ENCODE measurements around the gene CDH4. TPM values are rescaled to one million over a fixed set of nuclear protein-coding genes. Genes with fewer than 3 reads are reported as not detected.

CDH4 gene
- polyA plus RNA-seq, 4 donors: 0.09 to 4.1 (median 0.25) TPM

- FAIRE-seq: no peak
- Histone ChIP-seq H3K4me1 (ENCODE audit: control insufficient read depth in 3 of 3, insufficient read depth in 2 of 3, low read depth in 1 of 3, low read length in 2 of 3) (no peaks in the 10 kb centered on the region), H3K4me3 (ENCODE audit: low read depth in 1 of 3, low read length in 3 of 3) (no peak overlapping the region), H3K9me3 (ENCODE audit: control insufficient read depth in 2 of 2, insufficient read depth in 1 of 2, low read depth in 1 of 2, low read length in 1 of 2) (no peaks in the 10 kb centered on the region), H3K27ac (ENCODE audit: low read depth in 1 of 3, low read length in 2 of 3) (no peak overlapping the region), H3K36me3 (ENCODE audit: control insufficient read depth in 3 of 3, insufficient read depth in 2 of 3, low read depth in 1 of 3, low read length in 3 of 3) (no peaks in the 10 kb centered on the region), H3K27me3 (ENCODE audit: control insufficient read depth in 3 of 3, insufficient read depth in 3 of 3, low read length in 3 of 3) (peaks cover 0 to 2% (median 0%) of the 10 kb centered on the region in 3 donors)
- DNase-seq: no peak
- 86 to 92% (median 87%) methylated on average over 5 of the region's 5 CpGs for WGBS, 3 donors
Measured at GRCh38 chr20:61630391-61630650, 378.3 kb downstream of the CDH4 start.

GRCh38 chr20:61630816-61631215, 378.8 kb downstream of the CDH4 start:
- no peak overlapping the region for H3K4me3 ChIP-seq (ENCODE audit: low read depth in 1 of 3, low read length in 3 of 3)
- DNase-seq (no peak), FAIRE-seq (no peak)
- 74 to 82% (median 78%) methylated on average over 10 of the region's 10 CpGs for WGBS, 3 donors
- no peak overlapping the region for H3K27ac ChIP-seq (ENCODE audit: low read depth in 1 of 3, low read length in 2 of 3)
- H3K9me3 ChIP-seq (ENCODE audit: control insufficient read depth in 2 of 2, insufficient read depth in 1 of 2, low read depth in 1 of 2, low read length in 1 of 2): no peaks in the 10 kb centered on the region
- H3K27me3 ChIP-seq (ENCODE audit: control insufficient read depth in 3 of 3, insufficient read depth in 3 of 3, low read length in 3 of 3): peaks cover 0 to 2% (median 0%) of the 10 kb centered on the region in 3 donors
- no peaks in the 10 kb centered on the region for H3K4me1 ChIP-seq (ENCODE audit: control insufficient read depth in 3 of 3, insufficient read depth in 2 of 3, low read depth in 1 of 3, low read length in 2 of 3)
- H3K36me3 ChIP-seq (ENCODE audit: control insufficient read depth in 3 of 3, insufficient read depth in 2 of 3, low read depth in 1 of 3, low read length in 3 of 3): no peaks in the 10 kb centered on the region

- Histone ChIP-seq H3K4me1 (ENCODE audit: control insufficient read depth in 3 of 3, insufficient read depth in 2 of 3, low read depth in 1 of 3, low read length in 2 of 3) (no peaks in the 10 kb centered on the region), H3K4me3 (ENCODE audit: low read depth in 1 of 3, low read length in 3 of 3) (no peak overlapping the region), H3K36me3 (ENCODE audit: control insufficient read depth in 3 of 3, insufficient read depth in 2 of 3, low read depth in 1 of 3, low read length in 3 of 3) (no peaks in the 10 kb centered on the region), H3K27me3 (ENCODE audit: control insufficient read depth in 3 of 3, insufficient read depth in 3 of 3, low read length in 3 of 3) (peaks cover 0 to 2% (median 0%) of the 10 kb centered on the region in 3 donors), H3K27ac (ENCODE audit: low read depth in 1 of 3, low read length in 2 of 3) (no peak overlapping the region), H3K9me3 (ENCODE audit: control insufficient read depth in 2 of 2, insufficient read depth in 1 of 2, low read depth in 1 of 2, low read length in 1 of 2) (no peaks in the 10 kb centered on the region)
- FAIRE-seq: no peak
- 59 to 70% (median 69%) methylated on average over 17 of the region's 17 CpGs for WGBS, 3 donors
- DNase-seq: no peak
Measured at GRCh38 chr20:61631751-61632150, 379.7 kb downstream of the CDH4 start.

GRCh38 chr20:61633004-61633403, 380.9 kb downstream of the CDH4 start:
- no peaks in the 10 kb centered on the region for H3K4me1 ChIP-seq (ENCODE audit: control insufficient read depth in 3 of 3, insufficient read depth in 2 of 3, low read depth in 1 of 3, low read length in 2 of 3)
- no peak for DNase-seq
- H3K27me3 ChIP-seq (ENCODE audit: control insufficient read depth in 3 of 3, insufficient read depth in 3 of 3, low read length in 3 of 3): no peaks in the 10 kb centered on the region
- H3K27ac ChIP-seq (ENCODE audit: low read depth in 1 of 3, low read length in 2 of 3): no peak overlapping the region
- H3K9me3 ChIP-seq (ENCODE audit: control insufficient read depth in 2 of 2, insufficient read depth in 1 of 2, low read depth in 1 of 2, low read length in 1 of 2): no peaks in the 10 kb centered on the region
- no peak overlapping the region for H3K4me3 ChIP-seq (ENCODE audit: low read depth in 1 of 3, low read length in 3 of 3)
- WGBS, 3 donors: 64 to 84% (median 76%) methylated on average over 1 of the region's 1 CpG
- no peak for FAIRE-seq
- H3K36me3 ChIP-seq (ENCODE audit: control insufficient read depth in 3 of 3, insufficient read depth in 2 of 3, low read depth in 1 of 3, low read length in 3 of 3): no peaks in the 10 kb centered on the region

GRCh38 chr20:61634376-61635145, 382.5 kb downstream of the CDH4 start:
- peaks cover 0 to 3% (median 0%) of the 10 kb centered on the region in 3 donors for H3K27me3 ChIP-seq (ENCODE audit: control insufficient read depth in 3 of 3, insufficient read depth in 3 of 3, low read length in 3 of 3)
- no peak overlapping the region for H3K27ac ChIP-seq (ENCODE audit: low read depth in 1 of 3, low read length in 2 of 3)
- FAIRE-seq: no peak
- H3K4me1 ChIP-seq (ENCODE audit: control insufficient read depth in 3 of 3, insufficient read depth in 2 of 3, low read depth in 1 of 3, low read length in 2 of 3): no peaks in the 10 kb centered on the region
- WGBS, 3 donors: 87 to 89% (median 88%) methylated on average over 28 of the region's 28 CpGs
- H3K36me3 ChIP-seq (ENCODE audit: control insufficient read depth in 3 of 3, insufficient read depth in 2 of 3, low read depth in 1 of 3, low read length in 3 of 3): no peaks in the 10 kb centered on the region
- H3K9me3 ChIP-seq (ENCODE audit: control insufficient read depth in 2 of 2, insufficient read depth in 1 of 2, low read depth in 1 of 2, low read length in 1 of 2): no peaks in the 10 kb centered on the region
- H3K4me3 ChIP-seq (ENCODE audit: low read depth in 1 of 3, low read length in 3 of 3): no peak overlapping the region
- no peak for DNase-seq

- H3K4me1 ChIP-seq (ENCODE audit: control insufficient read depth in 3 of 3, insufficient read depth in 2 of 3, low read depth in 1 of 3, low read length in 2 of 3): no peaks in the 10 kb centered on the region
- H3K9me3 ChIP-seq (ENCODE audit: control insufficient read depth in 2 of 2, insufficient read depth in 1 of 2, low read depth in 1 of 2, low read length in 1 of 2): no peaks in the 10 kb centered on the region
- no peak overlapping the region for H3K27ac ChIP-seq (ENCODE audit: low read depth in 1 of 3, low read length in 2 of 3)
- peaks cover 0 to 3% (median 0%) of the 10 kb centered on the region in 3 donors for H3K27me3 ChIP-seq (ENCODE audit: control insufficient read depth in 3 of 3, insufficient read depth in 3 of 3, low read length in 3 of 3)
- DNase-seq (no peak), FAIRE-seq (no peak)
- H3K36me3 ChIP-seq (ENCODE audit: control insufficient read depth in 3 of 3, insufficient read depth in 2 of 3, low read depth in 1 of 3, low read length in 3 of 3): no peaks in the 10 kb centered on the region
- no peak overlapping the region for H3K4me3 ChIP-seq (ENCODE audit: low read depth in 1 of 3, low read length in 3 of 3)
- 74 to 81% (median 74%) methylated on average over 19 of the region's 19 CpGs for WGBS, 3 donors
Measured at GRCh38 chr20:61635721-61636455, 383.8 kb downstream of the CDH4 start.

GRCh38 chr20:61636531-61637116, 384.6 kb downstream of the CDH4 start:
- Histone ChIP-seq H3K27ac (ENCODE audit: low read depth in 1 of 3, low read length in 2 of 3) (no peak overlapping the region), H3K27me3 (ENCODE audit: control insufficient read depth in 3 of 3, insufficient read depth in 3 of 3, low read length in 3 of 3) (peaks cover 0 to 3% (median 0%) of the 10 kb centered on the region in 3 donors), H3K4me3 (ENCODE audit: low read depth in 1 of 3, low read length in 3 of 3) (no peak overlapping the region), H3K9me3 (ENCODE audit: control insufficient read depth in 2 of 2, insufficient read depth in 1 of 2, low read depth in 1 of 2, low read length in 1 of 2) (no peaks in the 10 kb centered on the region), H3K4me1 (ENCODE audit: control insufficient read depth in 3 of 3, insufficient read depth in 2 of 3, low read depth in 1 of 3, low read length in 2 of 3) (no peaks in the 10 kb centered on the region), H3K36me3 (ENCODE audit: control insufficient read depth in 3 of 3, insufficient read depth in 2 of 3, low read depth in 1 of 3, low read length in 3 of 3) (no peaks in the 10 kb centered on the region)
- FAIRE-seq (no peak), DNase-seq (no peak)
- WGBS, 3 donors: 58 to 66% (median 64%) methylated on average over 15 of the region's 15 CpGs

- FAIRE-seq (no peak), DNase-seq (no peak)
- Histone ChIP-seq H3K4me3 (ENCODE audit: low read depth in 1 of 3, low read length in 3 of 3) (no peak overlapping the region), H3K36me3 (ENCODE audit: control insufficient read depth in 3 of 3, insufficient read depth in 2 of 3, low read depth in 1 of 3, low read length in 3 of 3) (no peaks in the 10 kb centered on the region), H3K27ac (ENCODE audit: low read depth in 1 of 3, low read length in 2 of 3) (no peak overlapping the region), H3K27me3 (ENCODE audit: control insufficient read depth in 3 of 3, insufficient read depth in 3 of 3, low read length in 3 of 3) (peaks cover 0 to 3% (median 0%) of the 10 kb centered on the region in 3 donors), H3K4me1 (ENCODE audit: control insufficient read depth in 3 of 3, insufficient read depth in 2 of 3, low read depth in 1 of 3, low read length in 2 of 3) (no peaks in the 10 kb centered on the region), H3K9me3 (ENCODE audit: control insufficient read depth in 2 of 2, insufficient read depth in 1 of 2, low read depth in 1 of 2, low read length in 1 of 2) (no peaks in the 10 kb centered on the region)
- 74 to 87% (median 84%) methylated on average over 17 of the region's 17 CpGs for WGBS, 3 donors
Measured at GRCh38 chr20:61638802-61639585, 386.9 kb downstream of the CDH4 start.
